Nephron progenitor cell (in vitro differentiated cells): Measurements from ENCODE around the gene TCP10L.
"Not testable (repeated sequence)": the region's sequence is repeated elsewhere in the genome, so short reads cannot be mapped to it uniquely, and the experiment has no call there.

Experiments
- DNase-seq: peaks from one replicate; pipeline ENCODE4 v3.0.0; 2021
- H3K27ac Mint-ChIP-seq: 2 replicates; pipeline ENCODE4 v1.8.0; 2021; ENCODE audit warnings: mild to moderate bottlenecking, moderate library complexity, mixed read lengths
- H3K27me3 Mint-ChIP-seq: 2 replicates; pipeline ENCODE4 v1.8.0; 2021; ENCODE audit warnings: mild to moderate bottlenecking, low read depth, mixed read lengths; ENCODE audit not compliant: poor library complexity
- H3K36me3 Mint-ChIP-seq: 2 replicates; pipeline ENCODE4 v1.8.0; 2021; ENCODE audit warnings: low read depth, mixed read lengths
- H3K4me1 Mint-ChIP-seq: 2 replicates; pipeline ENCODE4 v1.8.0; 2021; ENCODE audit warnings: mixed read lengths
- H3K4me3 Mint-ChIP-seq: 2 replicates; pipeline ENCODE4 v1.8.0; 2021; ENCODE audit warnings: mild to moderate bottlenecking, moderate library complexity, mixed read lengths
- H3K9me3 Mint-ChIP-seq: 2 replicates; pipeline ENCODE4 v1.8.0; 2021; ENCODE audit warnings: mild to moderate bottlenecking, moderate library complexity, mixed read lengths
- CTCF ChIP-seq: fragments of 200-600 bp; sonication (generic); IDR thresholded peaks from 2 replicates; pipeline ENCODE4 v1.5.0; 2021; ENCODE audit warnings: antibody characterized with exemption

Gene TCP10L

GRCh38 chr21:32585042-32585710 is at the start of gene TCP10L:
TCP10L (minus strand) TSS chr21:32585523; CDS start chr21:32584304, 1,219 bp downstream.
- Mint-ChIP-seq H3K36me3 (no peaks in the 10 kb centered on the region), H3K9me3 (peaks cover 3% of the 10 kb centered on the region), H3K27ac (no peak within 1 kb of the TSS), H3K4me3 (no peak within 1 kb of the TSS), H3K27me3 (peaks cover 11% of the 10 kb centered on the region), H3K4me1 (peaks cover 4% of the 10 kb centered on the region)
- no peak for DNase-seq
- TF ChIP-seq CTCF, result no peak

GRCh38 chr21:32626621-32627196 is 41.4 kb upstream of the TCP10L start:
- Mint-ChIP-seq H3K27me3 (peaks cover 17% of the 10 kb centered on the region), H3K4me3 (no peak overlapping the region), H3K36me3 (no peaks in the 10 kb centered on the region), H3K4me1 (no peaks in the 10 kb centered on the region), H3K9me3 (no peaks in the 10 kb centered on the region), H3K27ac (no peak overlapping the region)
- TF ChIP-seq CTCF, result no peak
- DNase-seq, result no peak

GRCh38 chr21:32618218-32618617 is 32.9 kb upstream of the TCP10L start:
- H3K4me3 Mint-ChIP-seq, H3K4me1 Mint-ChIP-seq, DNase-seq, H3K9me3 Mint-ChIP-seq, H3K27ac Mint-ChIP-seq, H3K36me3 Mint-ChIP-seq: not testable (repeated sequence)
- peaks cover 73% of the 10 kb centered on the region for H3K27me3 Mint-ChIP-seq

- Mint-ChIP-seq H3K27me3 (peaks cover 37% of the 10 kb centered on the region), H3K36me3 (peaks cover 10% of the 10 kb centered on the region), H3K9me3 (no peaks in the 10 kb centered on the region), H3K27ac (no peak overlapping the region), H3K4me3 (peak overlapping the region; percentile 99), H3K4me1 (peaks cover 6% of the 10 kb centered on the region)
- TF ChIP-seq CTCF, result no peak
- no peak for DNase-seq
Measured at GRCh38 chr21:32613436-32614043, 28.2 kb upstream of the TCP10L start.

- Mint-ChIP-seq H3K9me3 (no peaks in the 10 kb centered on the region), H3K27me3 (peaks cover 32% of the 10 kb centered on the region), H3K4me3 (peak overlapping the region; percentile 99)
Measured at GRCh38 chr21:32612999-32613337, 27.6 kb upstream of the TCP10L start.

More at GRCh38 chr21:32612999-32613337, 27.6 kb upstream of the TCP10L start:
- Mint-ChIP-seq H3K27ac (peak overlapping the region; percentile 100), H3K36me3 (peaks cover 12% of the 10 kb centered on the region), H3K4me1 (peaks cover 6% of the 10 kb centered on the region)
- no peak for TF ChIP-seq CTCF
- DNase-seq, result no peak
